Measurements from ENCODE around the gene CCDC141. TPM values are rescaled to one million over a fixed set of nuclear protein-coding genes. Genes with fewer than 3 reads are reported as not detected.
A peak's percentile ranks its signal among the peaks of the same experiment; 100 is the strongest.

The CCDC141 gene
- total and polyA plus RNA-seq, 11 donors, result 10.6 to 258 (median 137) TPM

GRCh38 chr2:178787934-178788333 lies 262.0 kb downstream of the CCDC141 start:
- Histone ChIP-seq H3K36me3 (peaks cover 0 to 100% (median 70%) of the 10 kb centered on the region in 9 donors), H3K9me3 (no peaks in the 10 kb centered on the region), H3K27ac (no peak overlapping the region), H3K4me1 (peaks cover 0 to 48% (median 0%) of the 10 kb centered on the region in 12 donors), H3K27me3 (no peaks in the 10 kb centered on the region), H3K4me3 (no peak overlapping the region)
- no peak for TF ChIP-seq CTCF (IDR thresholded peaks at IDR 0.05)
- no peak for TF ChIP-seq POLR2A (IDR thresholded peaks at IDR 0.05)
- intact Hi-C loops (cut with DNase I), result no loop called here
- no peak for DNase-seq
- ATAC-seq, result no peak
- WGBS, 4 donors, result 56 to 69% (median 64%) methylated on average over 5 of the region's 5 CpGs

- DNase-seq (no peak), ATAC-seq (no peak)
- H3K27me3 ChIP-seq, result no peaks in the 10 kb centered on the region
- H3K9me3 ChIP-seq, result no peaks in the 10 kb centered on the region
- TF ChIP-seq CTCF (IDR thresholded peaks at IDR 0.05), result no peak
- TF ChIP-seq POLR2A (IDR thresholded peaks at IDR 0.05), result no peak
- no peak overlapping the region for H3K4me3 ChIP-seq
- H3K4me1 ChIP-seq, result peaks cover 0 to 48% (median 0%) of the 10 kb centered on the region in 12 donors
- 26 to 53% (median 52%) methylated on average over 2 of the region's 2 CpGs for WGBS, 4 donors
- peaks cover 0 to 100% (median 70%) of the 10 kb centered on the region in 9 donors for H3K36me3 ChIP-seq
- H3K27ac ChIP-seq, result no peak overlapping the region
- intact Hi-C loops (cut with DNase I), result no loop called here
Measured at GRCh38 chr2:178787155-178787554, 262.8 kb downstream of the CCDC141 start.

- 63 to 71% (median 70%) methylated on average over 10 of the region's 10 CpGs for WGBS, 4 donors
- peaks cover 0 to 64% (median 2%) of the 10 kb centered on the region in 12 donors for H3K4me1 ChIP-seq
- H3K27ac ChIP-seq, result peak overlapping the region in 2 of 12 donors; percentile 5 to 40
- no peaks in the 10 kb centered on the region for H3K9me3 ChIP-seq
- intact Hi-C loops (cut with DNase I), result no loop called here
- TF ChIP-seq POLR2A (IDR thresholded peaks at IDR 0.05) (no peak), CTCF (IDR thresholded peaks at IDR 0.05) (no peak)
- no peaks in the 10 kb centered on the region for H3K27me3 ChIP-seq
- DNase-seq (no peak), ATAC-seq (peak in 3 of 4 donors; percentile 23 to 59 (median 34))
- H3K4me3 ChIP-seq, result no peak overlapping the region
- H3K36me3 ChIP-seq, result peaks cover 0 to 100% (median 81%) of the 10 kb centered on the region in 9 donors
Measured at GRCh38 chr2:178783889-178784288, 266.0 kb downstream of the CCDC141 start.

GRCh38 chr2:178782236-178782635 lies 267.7 kb downstream of the CCDC141 start:
- DNase-seq, result no peak
- Histone ChIP-seq H3K4me3 (no peak overlapping the region), H3K27ac (peak overlapping the region in 1 of 12 donors; percentile 30), H3K36me3 (peaks cover 0 to 100% (median 89%) of the 10 kb centered on the region in 9 donors), H3K9me3 (no peaks in the 10 kb centered on the region), H3K4me1 (peaks cover 0 to 55% (median 4%) of the 10 kb centered on the region in 12 donors), H3K27me3 (no peaks in the 10 kb centered on the region)
- no peak for TF ChIP-seq CTCF (IDR thresholded peaks at IDR 0.05)
- no peak for TF ChIP-seq POLR2A (IDR thresholded peaks at IDR 0.05)
- intact Hi-C loops (cut with DNase I), result no loop called here
- WGBS, 4 donors, result 71 to 86% (median 81%) methylated on average over 7 of the region's 7 CpGs
- no peak for ATAC-seq

Other genes starting within 250 kb of the CCDC141 start
- 1,000 to 10,000 TPM; 2,645 to 4,653 (median 3,666) TPM for gene TTN, start 242.7 kb downstream of the CCDC141 start, total RNA-seq
- 100 to 1,000 TPM; 136 to 653 TPM for gene TTN, start 242.7 kb downstream of the CCDC141 start, polyA plus RNA-seq
- 10 to 100 TPM; 14.4 to 48.7 (median 32.6) TPM for gene SESTD1, start 214.7 kb upstream of the CCDC141 start, total RNA-seq
- 1 to 10 TPM; 2.9 to 9.2 TPM for gene SESTD1, start 214.7 kb upstream of the CCDC141 start, polyA plus RNA-seq